Stimulated activated naive CD8-positive, alpha-beta T cell treated with anti-CD3 and anti-CD28 coated beads, Interleukin-15, amount 100 ng/mL, for 72 hours (primary cell): Measurements from ENCODE around the gene SPARC.

Experiments used
- ATAC-seq: fragments of 150-1000 bp; cut with Tn5 transposase; 2 replicates; pipeline ENCODE4 v1.10.0; 2021; ENCODE audit warnings: mild to moderate bottlenecking, moderate library complexity
- DNase-seq, 2 donors: peaks; one replicate each; pipeline ENCODE4 v3.0.0; 2021 to 2022
- H3K27ac Mint-ChIP-seq, 2 donors: one replicate each; pipeline ENCODE4 v1.8.0; 2022; ENCODE audit warnings: mild to moderate bottlenecking in 2 of 2, mixed read lengths in 2 of 2, moderate library complexity in 2 of 2
- H3K27me3 Mint-ChIP-seq: one replicate; pipeline ENCODE4 v1.8.0; 2022; ENCODE audit warnings: mixed read lengths
- H3K4me1 Mint-ChIP-seq: one replicate; pipeline ENCODE4 v1.8.0; 2022; ENCODE audit warnings: mild to moderate bottlenecking, mixed read lengths
- H3K4me3 Mint-ChIP-seq, 2 donors: one replicate each; pipeline ENCODE4 v1.8.0; 2022; ENCODE audit warnings: mild to moderate bottlenecking in 2 of 2, mixed read lengths in 2 of 2, moderate library complexity in 1 of 2
- H3K9me3 Mint-ChIP-seq, 2 donors: one replicate each; pipeline ENCODE4 v1.8.0; 2022; ENCODE audit warnings: mixed read lengths in 2 of 2

SPARC gene

GRCh38 chr5:151632941-151633340 lies 53.8 kb downstream of the SPARC start:
- no peaks in the 10 kb centered on the region for H3K4me1 Mint-ChIP-seq
- ATAC-seq (no peak), DNase-seq (no peak)
- H3K4me3 Mint-ChIP-seq = no peak overlapping the region
- H3K9me3 Mint-ChIP-seq = no peaks in the 10 kb centered on the region
- H3K27me3 Mint-ChIP-seq = no peaks in the 10 kb centered on the region
- no peak overlapping the region for H3K27ac Mint-ChIP-seq

- Mint-ChIP-seq H3K27ac (no peak overlapping the region), H3K9me3 (no peaks in the 10 kb centered on the region), H3K27me3 (no peaks in the 10 kb centered on the region), H3K4me1 (no peaks in the 10 kb centered on the region), H3K4me3 (no peak overlapping the region)
- ATAC-seq (no peak), DNase-seq (no peak)
These were observed 54.2 kb downstream of the SPARC start for GRCh38 chr5:151632524-151632923.

GRCh38 chr5:151631941-151632340 lies 54.8 kb downstream of the SPARC start:
- ATAC-seq = no peak
- Mint-ChIP-seq H3K27me3 (no peaks in the 10 kb centered on the region), H3K9me3 (no peaks in the 10 kb centered on the region), H3K4me1 (no peaks in the 10 kb centered on the region), H3K4me3 (no peak overlapping the region), H3K27ac (no peak overlapping the region)
- no peak for DNase-seq

GRCh38 chr5:151630088-151630487 lies 56.6 kb downstream of the SPARC start:
- Mint-ChIP-seq H3K27me3 (no peaks in the 10 kb centered on the region), H3K9me3 (no peaks in the 10 kb centered on the region), H3K27ac (no peak overlapping the region), H3K4me1 (no peaks in the 10 kb centered on the region), H3K4me3 (no peak overlapping the region)
- no peak for DNase-seq
- no peak for ATAC-seq

- DNase-seq (no peak), ATAC-seq (no peak)
- H3K9me3 Mint-ChIP-seq = no peaks in the 10 kb centered on the region
- no peaks in the 10 kb centered on the region for H3K27me3 Mint-ChIP-seq
- H3K4me3 Mint-ChIP-seq = no peak overlapping the region
- no peaks in the 10 kb centered on the region for H3K4me1 Mint-ChIP-seq
- H3K27ac Mint-ChIP-seq = no peak overlapping the region
These were observed 58.4 kb downstream of the SPARC start for GRCh38 chr5:151628112-151628823.

GRCh38 chr5:151627650-151628049 lies 59.1 kb downstream of the SPARC start:
- H3K27ac Mint-ChIP-seq = no peak overlapping the region
- ATAC-seq (no peak), DNase-seq (no peak)
- H3K9me3 Mint-ChIP-seq = no peaks in the 10 kb centered on the region
- H3K27me3 Mint-ChIP-seq = no peaks in the 10 kb centered on the region
- no peak overlapping the region for H3K4me3 Mint-ChIP-seq
- H3K4me1 Mint-ChIP-seq = no peaks in the 10 kb centered on the region

- Mint-ChIP-seq H3K4me3 (no peak overlapping the region), H3K27ac (no peak overlapping the region), H3K4me1 (no peaks in the 10 kb centered on the region), H3K27me3 (no peaks in the 10 kb centered on the region), H3K9me3 (no peaks in the 10 kb centered on the region)
- ATAC-seq (no peak), DNase-seq (no peak)
These were observed 61.4 kb downstream of the SPARC start for GRCh38 chr5:151625285-151625684.

GRCh38 chr5:151624476-151624875 lies 62.2 kb downstream of the SPARC start:
- no peaks in the 10 kb centered on the region for H3K9me3 Mint-ChIP-seq
- H3K27me3 Mint-ChIP-seq = no peaks in the 10 kb centered on the region
- no peak for DNase-seq
- no peak overlapping the region for H3K27ac Mint-ChIP-seq
- H3K4me3 Mint-ChIP-seq = no peak overlapping the region
- H3K4me1 Mint-ChIP-seq = no peaks in the 10 kb centered on the region
- no peak for ATAC-seq

GRCh38 chr5:151622367-151623088 lies 64.2 kb downstream of the SPARC start:
- no peaks in the 10 kb centered on the region for H3K4me1 Mint-ChIP-seq
- H3K27ac Mint-ChIP-seq = peak overlapping the region in 1 of 2 donors; percentile 6
- no peak overlapping the region for H3K4me3 Mint-ChIP-seq
- H3K27me3 Mint-ChIP-seq = no peaks in the 10 kb centered on the region
- DNase-seq (no peak), ATAC-seq (no peak)
- no peaks in the 10 kb centered on the region for H3K9me3 Mint-ChIP-seq

GRCh38 chr5:151620461-151620840 lies 66.3 kb downstream of the SPARC start:
- Mint-ChIP-seq H3K9me3 (no peaks in the 10 kb centered on the region), H3K4me1 (peaks cover 10% of the 10 kb centered on the region), H3K27me3 (no peaks in the 10 kb centered on the region), H3K4me3 (no peak overlapping the region), H3K27ac (no peak overlapping the region)
- ATAC-seq (no peak), DNase-seq (no peak)

GRCh38 chr5:151619812-151620460 lies 66.8 kb downstream of the SPARC start:
- no peak overlapping the region for H3K27ac Mint-ChIP-seq
- DNase-seq (no peak), ATAC-seq (no peak)
- no peak overlapping the region for H3K4me3 Mint-ChIP-seq
- peaks cover 15% of the 10 kb centered on the region for H3K4me1 Mint-ChIP-seq
- H3K9me3 Mint-ChIP-seq = no peaks in the 10 kb centered on the region
- H3K27me3 Mint-ChIP-seq = no peaks in the 10 kb centered on the region

- DNase-seq (no peak), ATAC-seq (no peak)
- Mint-ChIP-seq H3K4me1 (peaks cover 26% of the 10 kb centered on the region), H3K4me3 (no peak overlapping the region), H3K27me3 (no peaks in the 10 kb centered on the region), H3K27ac (no peak overlapping the region), H3K9me3 (no peaks in the 10 kb centered on the region)
These were observed 67.8 kb downstream of the SPARC start for GRCh38 chr5:151618907-151619306.

GRCh38 chr5:151617841-151618710 lies 68.6 kb downstream of the SPARC start:
- no peak for ATAC-seq
- H3K9me3 Mint-ChIP-seq = no peaks in the 10 kb centered on the region
- no peaks in the 10 kb centered on the region for H3K27me3 Mint-ChIP-seq
- H3K4me1 Mint-ChIP-seq = peaks cover 34% of the 10 kb centered on the region
- DNase-seq = no peak
- H3K4me3 Mint-ChIP-seq = no peak overlapping the region
- H3K27ac Mint-ChIP-seq = no peak overlapping the region

- H3K4me3 Mint-ChIP-seq = no peak overlapping the region
- ATAC-seq (no peak), DNase-seq (no peak)
- H3K27ac Mint-ChIP-seq = no peak overlapping the region
- no peaks in the 10 kb centered on the region for H3K27me3 Mint-ChIP-seq
- peaks cover 41% of the 10 kb centered on the region for H3K4me1 Mint-ChIP-seq
- no peaks in the 10 kb centered on the region for H3K9me3 Mint-ChIP-seq
These were observed 69.3 kb downstream of the SPARC start for GRCh38 chr5:151617383-151617840.

GRCh38 chr5:151615431-151615830 lies 71.3 kb downstream of the SPARC start:
- ATAC-seq = peak; percentile 48
- DNase-seq = peak; percentile 23 to 27

More at GRCh38 chr5:151615431-151615830, 71.3 kb downstream of the SPARC start:
- no peaks in the 10 kb centered on the region for H3K9me3 Mint-ChIP-seq
- H3K27me3 Mint-ChIP-seq = no peaks in the 10 kb centered on the region
- no peak overlapping the region for H3K4me3 Mint-ChIP-seq
- peaks cover 53% of the 10 kb centered on the region for H3K4me1 Mint-ChIP-seq
- H3K27ac Mint-ChIP-seq = peak overlapping the region in 1 of 2 donors; percentile 4
